Type B pancreatic cell (in vitro differentiated cells): Measurements from ENCODE around the gene LDLRAD4. TPM values are rescaled to one million over a fixed set of nuclear protein-coding genes. Genes with fewer than 3 reads are reported as not detected.

Source experiments
- DNase-seq: peaks from one replicate; pipeline ENCODE4 v3.0.0; 2021; ENCODE audit warnings: mixed read lengths; ENCODE audit not compliant: unreplicated experiment; ENCODE audit errors: extremely low spot score
- H3K27ac Mint-ChIP-seq: 2 replicates; pipeline ENCODE4 v1.8.0; 2021; ENCODE audit warnings: mild to moderate bottlenecking, mixed read lengths
- H3K27me3 Mint-ChIP-seq: 2 replicates; pipeline ENCODE4 v1.8.0; 2021; ENCODE audit warnings: mixed read lengths
- H3K36me3 Mint-ChIP-seq: 2 replicates; pipeline ENCODE4 v1.8.0; 2021; ENCODE audit warnings: mixed read lengths
- H3K4me1 Mint-ChIP-seq: one replicate; pipeline ENCODE4 v1.8.0; 2021; ENCODE audit warnings: mixed read lengths; ENCODE audit not compliant: unreplicated experiment
- H3K4me3 Mint-ChIP-seq: 2 replicates; pipeline ENCODE4 v1.8.0; 2021; ENCODE audit warnings: mild to moderate bottlenecking, mixed read lengths
- H3K9me3 Mint-ChIP-seq: 2 replicates; pipeline ENCODE4 v1.8.0; 2021; ENCODE audit warnings: mixed read lengths
- CTCF ChIP-seq: fragments of 200-600 bp; sonication (generic); conservative IDR thresholded peaks from 2 replicates; pipeline ENCODE4 v1.5.0; 2021; ENCODE audit warnings: antibody characterized with exemption, mild to moderate bottlenecking
- total RNA-seq: library from RNA; stranded (reverse); gene quantifications from 2 replicates; pipeline ENCODE4 v1.2.1, GENCODE V29; 2021; ENCODE audit warnings: low replicate concordance

Gene LDLRAD4
- total RNA-seq, 1 donor from 2014 or later, result 2.4 TPM

DNA sequence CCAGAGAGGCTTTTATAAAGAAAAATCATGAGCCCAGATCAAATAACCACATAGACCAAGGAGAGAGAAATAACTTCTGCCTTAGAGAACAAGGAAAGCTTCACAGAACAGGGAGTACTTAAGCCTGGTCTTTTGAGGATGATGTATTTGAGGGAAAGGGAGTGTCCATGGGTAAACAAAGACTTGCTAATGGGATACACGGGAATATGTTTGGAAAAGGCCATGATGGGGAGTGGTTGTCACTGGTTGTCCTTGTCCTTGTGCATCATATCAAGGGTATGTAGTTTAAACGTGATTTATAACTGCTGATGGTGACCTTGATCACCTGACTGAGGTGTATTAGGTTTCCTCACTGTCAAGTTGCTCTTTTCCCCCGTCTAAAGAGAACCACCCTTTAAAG is 337.9 kb downstream of the LDLRAD4 start:
- TF ChIP-seq CTCF, result no peak
- Mint-ChIP-seq H3K9me3 (no peaks in the 10 kb centered on the region), H3K4me3 (no peak overlapping the region), H3K4me1 (peaks cover 9% of the 10 kb centered on the region), H3K36me3 (no peaks in the 10 kb centered on the region), H3K27ac (no peak overlapping the region), H3K27me3 (peaks cover 30% of the 10 kb centered on the region)
- DNase-seq, result no peak

DNA sequence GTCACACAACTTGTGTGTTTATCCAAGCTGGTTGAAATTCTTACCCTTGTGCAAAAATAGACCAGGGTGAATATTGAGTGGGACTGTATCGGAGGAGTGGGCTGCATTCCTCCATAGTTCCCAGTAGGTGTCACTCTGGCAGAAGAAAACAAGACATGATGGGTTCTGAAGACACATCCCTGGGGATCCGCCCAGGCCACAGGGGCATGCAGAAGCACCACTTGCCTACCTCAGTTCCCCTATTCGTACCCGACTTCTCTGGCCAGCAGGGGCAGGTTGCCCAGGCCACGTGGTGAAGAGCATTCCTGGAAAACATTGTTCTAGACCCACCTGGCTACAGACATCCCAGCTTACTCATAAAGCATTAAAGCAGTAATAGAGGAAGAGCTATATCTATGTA is 339.6 kb downstream of the LDLRAD4 start:
- peak; percentile 77 for TF ChIP-seq CTCF
- Mint-ChIP-seq H3K36me3 (no peaks in the 10 kb centered on the region), H3K9me3 (no peaks in the 10 kb centered on the region), H3K4me3 (no peak overlapping the region), H3K4me1 (peaks cover 4% of the 10 kb centered on the region), H3K27me3 (peaks cover 22% of the 10 kb centered on the region), H3K27ac (no peak overlapping the region)
- DNase-seq, result no peak

DNA sequence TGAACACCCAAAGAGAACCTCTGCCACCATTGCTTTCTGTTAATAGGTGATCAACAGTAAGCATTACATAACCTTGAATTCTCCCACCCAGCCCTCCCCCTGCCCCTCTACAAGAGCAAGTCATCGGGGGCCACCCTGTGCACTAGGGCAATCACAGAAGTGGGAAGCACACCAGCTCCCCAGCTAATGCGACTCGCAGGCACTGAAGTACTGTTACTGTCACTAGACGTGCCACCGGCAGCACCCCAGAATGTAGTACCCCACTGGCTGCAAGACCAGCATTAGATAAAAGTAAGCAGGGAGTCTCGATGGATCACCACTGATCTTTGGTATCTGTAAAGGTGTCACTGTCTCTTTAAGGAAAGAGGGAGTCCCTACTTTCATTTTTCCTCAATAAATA is 340.2 kb downstream of the LDLRAD4 start:
- Mint-ChIP-seq H3K27ac (no peak overlapping the region), H3K4me1 (peaks cover 8% of the 10 kb centered on the region), H3K9me3 (no peaks in the 10 kb centered on the region), H3K36me3 (no peaks in the 10 kb centered on the region), H3K4me3 (no peak overlapping the region), H3K27me3 (peaks cover 22% of the 10 kb centered on the region)
- no peak for TF ChIP-seq CTCF
- no peak for DNase-seq

DNA sequence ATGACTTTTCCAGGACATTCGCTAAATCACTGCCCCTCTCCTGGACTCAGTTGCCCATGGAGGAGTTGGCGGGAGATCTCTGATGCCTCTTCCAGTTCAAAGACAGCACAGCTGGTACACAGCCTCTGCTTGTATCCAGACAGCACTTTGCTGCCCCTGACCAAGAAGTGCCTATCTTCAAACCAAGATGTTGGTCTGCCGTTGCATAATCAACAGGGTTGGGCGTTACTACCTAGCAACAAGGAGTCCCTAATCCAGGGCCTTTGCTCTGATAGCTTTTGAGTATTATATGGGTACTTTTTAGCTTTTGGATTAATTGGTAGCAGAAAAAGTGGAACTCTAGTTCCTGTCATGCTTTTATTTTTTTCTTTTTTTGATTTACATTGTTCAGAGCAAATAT is 341.2 kb downstream of the LDLRAD4 start:
- peaks cover 11% of the 10 kb centered on the region for H3K4me1 Mint-ChIP-seq
- H3K4me3 Mint-ChIP-seq, result no peak overlapping the region
- no peaks in the 10 kb centered on the region for H3K9me3 Mint-ChIP-seq
- TF ChIP-seq CTCF, result no peak
- no peak overlapping the region for H3K27ac Mint-ChIP-seq
- H3K27me3 Mint-ChIP-seq, result peaks cover 18% of the 10 kb centered on the region
- no peaks in the 10 kb centered on the region for H3K36me3 Mint-ChIP-seq
- no peak for DNase-seq

- peaks cover 17% of the 10 kb centered on the region for H3K27me3 Mint-ChIP-seq
- H3K9me3 Mint-ChIP-seq, result no peaks in the 10 kb centered on the region
These were observed 341.7 kb downstream of the LDLRAD4 start for GRCh38 chr18:13560306-13560705.

More at GRCh38 chr18:13560306-13560705, 341.7 kb downstream of the LDLRAD4 start:
- TF ChIP-seq CTCF, result no peak
- DNase-seq, result no peak
- Mint-ChIP-seq H3K36me3 (no peaks in the 10 kb centered on the region), H3K27ac (no peak overlapping the region), H3K4me3 (no peak overlapping the region), H3K4me1 (peaks cover 13% of the 10 kb centered on the region)
